ENCODE data around the gene SEPTIN1. TPM values are rescaled to one million over a fixed set of nuclear protein-coding genes. Genes with fewer than 3 reads are reported as not detected.

SEPTIN1 gene
- total RNA-seq, 4 donors from 2014 or later = 0.52 to 2.3 (median 1.3) TPM; not detected in 1

DNA sequence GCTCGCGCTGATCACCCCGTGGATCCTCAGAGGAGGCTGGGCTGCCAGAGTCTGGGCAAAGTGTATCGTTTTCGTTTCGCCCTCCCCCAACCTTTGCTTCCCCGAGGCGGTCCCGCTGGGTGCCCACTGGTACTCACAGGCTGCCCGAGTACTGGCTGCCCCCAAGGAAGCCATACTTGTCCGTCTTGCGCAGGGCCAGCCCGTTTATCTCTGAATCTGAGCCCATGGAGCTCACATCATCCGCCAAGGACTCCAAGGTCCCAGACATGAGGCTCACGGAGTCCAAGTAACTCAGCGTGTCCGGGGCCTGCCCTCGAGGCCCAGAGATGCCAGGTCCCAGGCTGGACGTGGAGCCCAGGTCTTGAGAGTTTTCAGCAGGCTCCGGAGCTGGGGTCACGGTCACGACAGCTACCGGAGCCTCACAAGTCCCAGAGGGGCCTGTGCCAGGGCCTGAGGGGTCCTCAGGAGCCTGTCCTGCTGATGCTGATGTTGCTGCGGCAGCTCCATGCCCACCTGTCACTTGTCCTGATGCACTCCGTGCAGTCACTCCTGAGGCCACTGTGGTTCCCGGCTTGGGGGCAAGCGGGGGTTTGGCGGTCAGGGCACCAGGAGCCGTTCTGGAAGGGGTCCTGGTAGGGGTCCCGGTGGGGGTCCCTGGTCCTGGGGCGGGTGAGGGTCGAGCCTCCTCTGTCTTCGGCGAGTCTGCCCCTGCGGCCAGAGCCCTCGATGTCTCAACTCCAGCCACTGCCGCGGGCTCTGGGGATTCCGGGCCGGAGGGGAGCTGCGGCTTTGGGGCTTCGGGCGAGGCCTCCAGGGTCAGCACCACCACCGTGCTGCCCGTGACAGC lies 13.0 kb downstream of the SEPTIN1 start:
- Histone ChIP-seq H3K4me1 (peaks cover 43% of the 10 kb centered on the region), H3K36me3 (peaks cover 18% of the 10 kb centered on the region), H3K9me3 (no peaks in the 10 kb centered on the region), H3K27ac (peak overlapping the region; percentile 88), H3K27me3 (no peaks in the 10 kb centered on the region), H3K4me3 (peak overlapping the region; percentile 92)
- no peak for DNase-seq (ENCODE audit: low spot score in 2 of 2)
- WGBS = 0% methylated on average over 3 of the region's 45 CpGs
- no peak for TF ChIP-seq POLR2A (IDR thresholded peaks at IDR 0.05)
- TF ChIP-seq, protein P1, sequence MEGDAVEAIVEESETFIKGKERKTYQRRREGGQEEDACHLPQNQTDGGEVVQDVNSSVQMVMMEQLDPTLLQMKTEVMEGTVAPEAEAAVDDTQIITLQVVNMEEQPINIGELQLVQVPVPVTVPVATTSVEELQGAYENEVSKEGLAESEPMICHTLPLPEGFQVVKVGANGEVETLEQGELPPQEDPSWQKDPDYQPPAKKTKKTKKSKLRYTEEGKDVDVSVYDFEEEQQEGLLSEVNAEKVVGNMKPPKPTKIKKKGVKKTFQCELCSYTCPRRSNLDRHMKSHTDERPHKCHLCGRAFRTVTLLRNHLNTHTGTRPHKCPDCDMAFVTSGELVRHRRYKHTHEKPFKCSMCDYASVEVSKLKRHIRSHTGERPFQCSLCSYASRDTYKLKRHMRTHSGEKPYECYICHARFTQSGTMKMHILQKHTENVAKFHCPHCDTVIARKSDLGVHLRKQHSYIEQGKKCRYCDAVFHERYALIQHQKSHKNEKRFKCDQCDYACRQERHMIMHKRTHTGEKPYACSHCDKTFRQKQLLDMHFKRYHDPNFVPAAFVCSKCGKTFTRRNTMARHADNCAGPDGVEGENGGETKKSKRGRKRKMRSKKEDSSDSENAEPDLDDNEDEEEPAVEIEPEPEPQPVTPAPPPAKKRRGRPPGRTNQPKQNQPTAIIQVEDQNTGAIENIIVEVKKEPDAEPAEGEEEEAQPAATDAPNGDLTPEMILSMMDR (IDR thresholded peaks at IDR 0.05) = no peak
- no peak for TF ChIP-seq POLR2AphosphoS5 (IDR thresholded peaks at IDR 0.05)
- TF ChIP-seq EP300 (IDR thresholded peaks at IDR 0.05) = no peak

DNA sequence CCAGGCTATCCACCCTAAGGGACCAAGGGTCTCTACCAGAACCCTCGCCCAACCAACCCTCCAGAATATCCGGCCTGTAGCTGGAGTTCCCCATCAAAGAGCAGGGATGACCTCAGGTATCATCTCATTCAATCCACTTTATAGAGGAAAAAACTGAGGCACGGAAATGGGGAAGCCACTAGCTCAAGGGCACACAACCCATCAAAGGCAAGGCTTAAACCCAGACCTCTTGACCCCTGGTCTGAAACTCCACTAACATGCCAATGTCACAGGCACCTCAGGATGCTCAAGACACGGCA lies 13.6 kb downstream of the SEPTIN1 start:
- Histone ChIP-seq H3K27ac (peak overlapping the region; percentile 88), H3K4me3 (peak overlapping the region; percentile 92), H3K9me3 (no peaks in the 10 kb centered on the region), H3K4me1 (peaks cover 43% of the 10 kb centered on the region), H3K27me3 (no peaks in the 10 kb centered on the region), H3K36me3 (peaks cover 23% of the 10 kb centered on the region)
- TF ChIP-seq POLR2A (IDR thresholded peaks at IDR 0.05) = no peak
- TF ChIP-seq, protein P1 (IDR thresholded peaks at IDR 0.05) = no peak
- TF ChIP-seq EP300 (IDR thresholded peaks at IDR 0.05) = no peak
- no peak for TF ChIP-seq POLR2AphosphoS5 (IDR thresholded peaks at IDR 0.05)
- 7% methylated on average over 4 of the region's 4 CpGs for WGBS
- no peak for DNase-seq (ENCODE audit: low spot score in 2 of 2)

DNA sequence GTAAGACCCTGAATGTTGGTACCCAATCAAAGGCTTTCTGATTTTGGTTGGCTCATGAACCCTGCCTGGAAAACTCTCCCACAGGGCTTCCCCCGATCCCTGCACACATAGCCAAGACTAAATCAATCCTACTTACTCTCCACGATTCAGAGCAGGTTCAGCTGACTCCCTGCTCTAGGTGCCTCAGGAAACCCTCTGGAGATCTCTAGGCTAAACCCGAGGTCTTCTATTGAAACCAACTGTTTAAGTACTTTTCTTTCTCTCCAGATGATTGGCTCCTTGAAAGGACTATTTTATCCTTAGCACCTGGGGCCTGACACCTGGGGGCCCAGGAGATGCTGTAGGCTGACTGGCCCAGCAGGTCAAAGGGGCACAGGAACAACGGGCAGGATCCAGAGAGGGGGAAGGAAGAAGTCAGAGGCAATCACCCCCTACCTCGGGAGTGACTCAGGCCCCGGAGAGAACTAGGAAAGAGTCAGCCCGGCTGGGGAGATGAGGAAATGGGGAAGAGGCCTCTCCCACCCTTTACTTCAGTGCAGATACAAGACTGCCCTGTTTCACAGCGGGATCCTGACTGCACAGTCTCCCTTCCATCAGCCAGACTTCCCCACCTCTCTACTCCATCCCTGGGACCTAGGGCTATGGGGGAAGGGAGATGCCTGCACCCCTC lies 14.1 kb downstream of the SEPTIN1 start:
- peaks cover 43% of the 10 kb centered on the region for H3K4me1 ChIP-seq
- TF ChIP-seq POLR2A (IDR thresholded peaks at IDR 0.05) = no peak
- TF ChIP-seq, protein P1 (IDR thresholded peaks at IDR 0.05) = no peak
- no peak overlapping the region for H3K27ac ChIP-seq
- H3K36me3 ChIP-seq = peaks cover 28% of the 10 kb centered on the region
- peak in 1 of 2 donors; percentile 66 for DNase-seq (ENCODE audit: low spot score in 2 of 2)
- no peaks in the 10 kb centered on the region for H3K9me3 ChIP-seq
- H3K4me3 ChIP-seq = peak overlapping the region; percentile 92
- H3K27me3 ChIP-seq = no peaks in the 10 kb centered on the region
- WGBS = 5% methylated on average over 8 of the region's 8 CpGs

DNA sequence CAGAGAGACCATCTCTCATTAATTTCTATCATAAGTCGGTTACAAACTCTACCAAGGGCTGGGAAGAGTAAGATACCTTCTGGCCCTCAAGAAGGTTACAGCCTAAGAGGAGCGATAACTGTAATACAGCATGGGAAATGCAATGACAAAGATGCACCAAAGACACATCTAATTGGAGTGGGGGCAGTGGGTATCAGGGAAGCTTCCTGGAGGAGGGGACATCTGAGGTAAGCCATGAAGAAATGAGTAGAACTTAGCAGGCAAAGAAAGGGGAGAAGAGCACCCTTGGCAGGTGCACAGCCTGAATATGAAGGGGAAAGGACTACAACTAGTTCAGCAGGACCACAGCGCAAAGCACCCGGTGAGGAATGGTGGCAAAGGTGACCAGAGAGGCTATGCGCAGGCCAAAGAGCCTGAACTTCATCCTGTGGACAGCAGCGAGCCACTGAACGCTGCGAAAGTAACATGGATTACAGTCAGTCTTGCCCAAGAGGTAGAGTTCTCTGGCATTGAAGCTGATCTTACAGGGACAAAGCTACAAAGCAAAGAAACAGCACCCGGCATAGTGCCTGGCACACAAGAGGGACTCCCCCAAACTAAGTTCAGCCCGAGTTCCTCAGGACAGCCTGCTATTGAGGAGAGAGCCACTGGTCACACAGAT lies 14.9 kb downstream of the SEPTIN1 start:
- 72% methylated on average over 10 of the region's 10 CpGs for WGBS
- DNase-seq (ENCODE audit: low spot score in 2 of 2) = no peak
- H3K36me3 ChIP-seq = peaks cover 36% of the 10 kb centered on the region
- no peaks in the 10 kb centered on the region for H3K27me3 ChIP-seq
- no peaks in the 10 kb centered on the region for H3K9me3 ChIP-seq
- H3K4me3 ChIP-seq = peak overlapping the region; percentile 92
- H3K4me1 ChIP-seq = peaks cover 43% of the 10 kb centered on the region
- no peak overlapping the region for H3K27ac ChIP-seq
- no peak for TF ChIP-seq EP300 (IDR thresholded peaks at IDR 0.05)
- TF ChIP-seq, protein P1 (IDR thresholded peaks at IDR 0.05) = no peak
- no peak for TF ChIP-seq POLR2AphosphoS5 (IDR thresholded peaks at IDR 0.05)
- TF ChIP-seq POLR2A (IDR thresholded peaks at IDR 0.05) = no peak

DNA sequence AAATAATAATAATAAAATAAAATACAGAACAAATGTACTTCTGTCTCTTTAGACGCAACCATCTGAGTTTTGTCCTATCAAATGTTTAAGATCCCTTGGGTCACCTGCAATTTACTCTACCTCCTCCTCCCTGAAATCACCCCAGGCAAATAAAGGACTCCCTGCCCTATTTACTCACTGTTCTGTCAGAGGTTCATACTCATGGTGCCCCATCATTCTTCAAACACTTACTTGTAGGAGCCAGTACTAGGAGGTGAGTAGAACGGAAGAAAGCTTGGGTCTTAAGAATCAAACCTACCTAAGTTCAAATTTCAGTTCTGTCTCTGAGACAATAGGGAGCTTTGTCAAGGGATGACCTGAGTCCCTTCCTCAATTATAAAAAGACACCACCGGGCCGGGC lies 15.8 kb downstream of the SEPTIN1 start:
- Histone ChIP-seq H3K36me3 (peaks cover 43% of the 10 kb centered on the region), H3K27me3 (no peaks in the 10 kb centered on the region), H3K4me1 (peaks cover 43% of the 10 kb centered on the region), H3K9me3 (no peaks in the 10 kb centered on the region), H3K27ac (no peak overlapping the region), H3K4me3 (no peak overlapping the region)
- TF ChIP-seq EP300 (IDR thresholded peaks at IDR 0.05) = no peak
- no peak for TF ChIP-seq POLR2A (IDR thresholded peaks at IDR 0.05)
- TF ChIP-seq POLR2AphosphoS5 (IDR thresholded peaks at IDR 0.05) = no peak
- TF ChIP-seq, protein P1 (IDR thresholded peaks at IDR 0.05) = no peak
- WGBS = 66% methylated on average over 4 of the region's 4 CpGs
- no peak for DNase-seq (ENCODE audit: low spot score in 2 of 2)

Data from suprapubic skin (tissue), 4 donors.